HEK293 (cell line): Measurements from ENCODE around the gene MDGA2.

Source experiments
- ZBTB20 ChIP-seq: fragments of 450-650 bp; formaldehyde crosslinking; IDR thresholded peaks from 2 replicates; pipeline ENCODE4 v1.5.1; 2016; ENCODE audit warnings: missing biosample characterization, missing genetic modification characterization
- ZNF174 ChIP-seq: fragments of 450-650 bp; formaldehyde crosslinking; IDR thresholded peaks from 2 replicates; pipeline ENCODE4 v1.5.0; 2017; ENCODE audit warnings: missing biosample characterization, mild to moderate bottlenecking, missing genetic modification characterization
- ZNF214 ChIP-seq: fragments of 450-650 bp; formaldehyde crosslinking; IDR thresholded peaks from 2 replicates; pipeline ENCODE4 v1.5.1; 2017; ENCODE audit warnings: missing biosample characterization, mild to moderate bottlenecking, missing genetic modification characterization, borderline replicate concordance
- ZNF274 ChIP-seq, 2 experiments: fragments of 200-500 bp in 1 of 2; fragments of 450-650 bp in 1 of 2; sonication (Bioruptor generic) in 1 of 2; formaldehyde crosslinking in 1 of 2; IDR thresholded peaks; 2 replicates each; pipeline versions ENCODE4 v1.5.1 to v1.6.1; 2014 to 2016; ENCODE audit warnings: borderline replicate concordance in 1 of 2, inconsistent platforms in 1 of 2, low read length in 1 of 2, missing biosample characterization in 1 of 2, missing genetic modification characterization in 1 of 2
- ZNF341 ChIP-seq: fragments of 450-650 bp; formaldehyde crosslinking; IDR thresholded peaks from 2 replicates; pipeline ENCODE4; 2016; ENCODE audit warnings: low read depth, missing biosample characterization, missing genetic modification characterization
- ZNF585B ChIP-seq: fragments of 450-650 bp; formaldehyde crosslinking; IDR thresholded peaks from 2 replicates; pipeline ENCODE4 v1.5.1; 2016; ENCODE audit warnings: missing biosample characterization, missing genetic modification characterization
- ZNF776 ChIP-seq: fragments of 450-650 bp; formaldehyde crosslinking; IDR thresholded peaks from 2 replicates; pipeline ENCODE4 v1.5.0; 2017; ENCODE audit warnings: missing biosample characterization, missing genetic modification characterization, borderline replicate concordance
- TF ChIP-seq, protein P1 (sequence below): fragments of 450-650 bp; formaldehyde crosslinking; IDR thresholded peaks from 2 replicates; pipeline ENCODE4 v1.5.1; 2016; ENCODE audit warnings: missing biosample characterization, missing genetic modification characterization
- TF ChIP-seq, protein P2 (sequence below): fragments of 450-650 bp; formaldehyde crosslinking; IDR thresholded peaks from 2 replicates; pipeline ENCODE4 v1.5.1; 2016; ENCODE audit warnings: missing biosample characterization, missing genetic modification characterization

GRCh38 chr14:47595552-47595951 is 79.9 kb downstream of the MDGA2 start:
- TF ChIP-seq, protein P1, sequence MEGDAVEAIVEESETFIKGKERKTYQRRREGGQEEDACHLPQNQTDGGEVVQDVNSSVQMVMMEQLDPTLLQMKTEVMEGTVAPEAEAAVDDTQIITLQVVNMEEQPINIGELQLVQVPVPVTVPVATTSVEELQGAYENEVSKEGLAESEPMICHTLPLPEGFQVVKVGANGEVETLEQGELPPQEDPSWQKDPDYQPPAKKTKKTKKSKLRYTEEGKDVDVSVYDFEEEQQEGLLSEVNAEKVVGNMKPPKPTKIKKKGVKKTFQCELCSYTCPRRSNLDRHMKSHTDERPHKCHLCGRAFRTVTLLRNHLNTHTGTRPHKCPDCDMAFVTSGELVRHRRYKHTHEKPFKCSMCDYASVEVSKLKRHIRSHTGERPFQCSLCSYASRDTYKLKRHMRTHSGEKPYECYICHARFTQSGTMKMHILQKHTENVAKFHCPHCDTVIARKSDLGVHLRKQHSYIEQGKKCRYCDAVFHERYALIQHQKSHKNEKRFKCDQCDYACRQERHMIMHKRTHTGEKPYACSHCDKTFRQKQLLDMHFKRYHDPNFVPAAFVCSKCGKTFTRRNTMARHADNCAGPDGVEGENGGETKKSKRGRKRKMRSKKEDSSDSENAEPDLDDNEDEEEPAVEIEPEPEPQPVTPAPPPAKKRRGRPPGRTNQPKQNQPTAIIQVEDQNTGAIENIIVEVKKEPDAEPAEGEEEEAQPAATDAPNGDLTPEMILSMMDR (tag by site-specific recombination): no peak
- no peak for TF ChIP-seq ZBTB20 (tag by site-specific recombination)
- no peak for TF ChIP-seq ZNF214 (tag by site-specific recombination)
- no peak for TF ChIP-seq ZNF776 (tag by site-specific recombination)
- no peak for TF ChIP-seq ZNF174 (tag by site-specific recombination)
- no peak for TF ChIP-seq ZNF274 (IDR thresholded peaks at IDR 0.05; ENCODE audit: low read length)
- no peak for TF ChIP-seq ZNF274 (tag by site-specific recombination; IDR thresholded peaks at IDR 0.05; ENCODE audit: borderline replicate concordance)
- TF ChIP-seq, protein P2, sequence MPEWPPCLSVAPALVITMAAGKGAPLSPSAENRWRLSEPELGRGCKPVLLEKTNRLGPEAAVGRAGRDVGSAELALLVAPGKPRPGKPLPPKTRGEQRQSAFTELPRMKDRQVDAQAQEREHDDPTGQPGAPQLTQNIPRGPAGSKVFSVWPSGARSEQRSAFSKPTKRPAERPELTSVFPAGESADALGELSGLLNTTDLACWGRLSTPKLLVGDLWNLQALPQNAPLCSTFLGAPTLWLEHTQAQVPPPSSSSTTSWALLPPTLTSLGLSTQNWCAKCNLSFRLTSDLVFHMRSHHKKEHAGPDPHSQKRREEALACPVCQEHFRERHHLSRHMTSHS (tag by site-specific recombination): no peak
- no peak for TF ChIP-seq ZNF585B (tag by site-specific recombination)
- no peak for TF ChIP-seq ZNF341 (tag by site-specific recombination)
